Subcutaneous preadipocyte (primary cell): ENCODE results near the gene ZNF90. TPM values are rescaled to one million over a fixed set of nuclear protein-coding genes. Genes with fewer than 3 reads are reported as not detected.

Experiments
- small RNA-seq: library from RNA; depleted of rRNA; stranded (forward); fragments of <200 nt; gene quantifications from one replicate; pipeline ENCODE3, GENCODE V24; 2012
- total RNA-seq: library from RNA; depleted of rRNA; stranded (reverse); fragments of >200 nt; gene quantifications from 2 replicates; pipeline ENCODE4 v1.2.3, GENCODE V29; 2012

The ZNF90 gene
- 2.9 and 3.9 TPM in 2 replicates for total RNA-seq

DNA sequence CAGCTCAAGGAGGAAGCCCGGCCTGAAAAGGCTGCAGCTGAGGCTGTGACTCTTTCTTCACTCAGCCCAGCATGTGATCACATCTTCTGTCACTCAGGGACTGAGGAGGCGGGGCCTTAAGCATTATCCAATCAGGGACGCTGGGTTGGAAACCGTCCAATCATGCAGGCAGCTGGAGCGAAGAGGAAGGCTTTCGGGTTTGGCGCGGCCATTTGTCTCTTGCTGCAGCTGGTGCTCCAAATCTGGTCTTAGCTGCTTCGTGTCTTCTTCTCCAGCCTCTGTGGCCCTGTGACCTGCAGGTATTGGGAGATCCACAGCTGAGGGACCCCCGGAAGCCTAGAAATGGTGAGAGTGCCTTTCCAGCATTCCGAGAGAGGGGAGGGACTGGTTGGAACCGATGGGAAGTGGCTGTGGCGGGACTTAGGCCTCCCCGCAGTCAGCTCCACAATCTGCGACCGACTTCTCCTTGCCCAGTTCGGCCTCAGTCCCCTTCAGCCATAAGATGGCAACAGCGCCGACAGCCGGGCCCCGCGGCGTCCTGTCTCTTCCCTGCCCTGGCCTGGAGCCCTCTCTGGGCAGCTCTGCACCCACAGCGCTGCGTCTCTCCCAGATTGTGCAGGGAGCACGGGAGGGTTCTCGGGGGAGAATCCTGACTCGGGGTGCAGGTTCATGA is at the start of gene ZNF90:
Gene ZNF90 (plus strand): TSS at position 210 of the 673 bp plus-strand sequence. CDS start 133 bp downstream, at position 343.

DNA sequence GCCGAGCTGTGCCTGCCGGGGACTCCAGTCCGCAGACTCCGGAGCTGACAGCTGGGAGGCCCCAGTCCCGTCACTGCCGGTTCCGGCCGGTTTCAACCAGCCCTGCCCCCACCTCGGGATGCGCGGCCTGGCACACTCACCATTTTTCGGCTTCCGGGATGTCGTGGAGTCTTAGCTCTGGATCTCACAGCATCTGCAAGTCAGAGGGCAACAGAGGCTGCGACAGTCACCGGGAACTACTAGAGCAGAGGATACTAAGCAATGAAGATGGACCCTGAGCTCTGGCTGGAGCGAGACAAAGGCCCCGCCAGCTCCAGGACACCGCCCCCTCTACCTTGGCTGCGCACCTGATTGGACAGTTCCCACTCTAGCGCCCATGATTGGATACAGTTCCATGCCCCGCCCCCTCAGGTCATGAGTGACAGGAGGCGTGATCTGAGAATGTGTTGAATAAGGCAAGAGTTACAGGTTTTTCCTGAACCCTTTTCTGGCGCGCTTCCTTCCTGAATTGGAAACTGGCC is 38.5 kb upstream of the ZNF90 start, which contains the start of gene ZNF682:
Gene ZNF682 (minus strand): TSS at position 303 of the 521 bp plus-strand sequence. CDS start 160 bp downstream, at position 143.

DNA sequence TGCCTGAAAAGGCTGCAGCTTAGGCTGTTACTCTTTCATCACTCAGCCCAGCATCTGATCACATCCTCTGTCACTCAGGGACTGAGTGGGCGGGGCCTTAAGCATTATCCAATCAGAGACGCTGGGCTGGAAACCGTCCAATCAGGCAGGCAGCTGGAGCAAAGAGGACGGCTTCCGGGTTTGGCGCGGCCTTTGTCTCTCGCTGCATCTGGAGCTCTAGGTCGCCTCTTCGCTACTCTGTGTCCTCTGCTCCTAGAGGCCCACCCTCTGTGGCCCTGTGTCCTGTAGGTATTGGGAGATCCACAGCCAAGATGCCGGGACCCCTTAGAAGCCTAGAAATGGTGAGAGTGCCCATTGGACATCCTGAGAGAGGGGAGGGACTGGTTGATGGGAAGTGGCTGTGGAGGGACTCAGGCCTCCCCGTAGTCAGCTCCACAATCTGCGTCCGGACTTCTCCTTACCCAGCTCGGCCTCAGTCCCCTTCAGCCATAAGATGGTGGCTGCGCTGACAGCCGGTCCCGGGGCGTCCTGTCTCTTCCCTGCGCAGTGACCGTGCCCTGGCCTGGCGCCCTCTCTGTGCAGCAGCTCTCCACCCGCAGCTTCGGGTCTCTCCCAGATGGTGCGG is 89.3 kb downstream of the ZNF90 start, which contains the start of gene ZNF486:
Gene ZNF486 (plus strand): TSS at position 195 of the 625 bp plus-strand sequence. CDS start 117 bp downstream, at position 312.

Small RNAs within 50 kb of the gene (small RNA-seq; reads per million reads assigned to genes)
- not detected for gene AC006539.3

Other genes starting within 250 kb of the ZNF90 start
- 3.3 and 4.7 TPM in 2 replicates for gene ZNF253, start 212.1 kb upstream of the ZNF90 start, total RNA-seq
- gene ZNF93, start 177.1 kb upstream of the ZNF90 start, total RNA-seq, result 3.9 and 4.8 TPM in 2 replicates
- 1.4 and 1.5 TPM in 2 replicates for gene ZNF682, start 38.5 kb upstream of the ZNF90 start, total RNA-seq
- gene ZNF486, start 89.2 kb downstream of the ZNF90 start, total RNA-seq, result 4.8 and 4.9 TPM in 2 replicates